A673 (cell line): Measurements from ENCODE around the gene PSTK. TPM values are rescaled to one million over a fixed set of nuclear protein-coding genes. Genes with fewer than 3 reads are reported as not detected.

Experiments
- BruUV-seq: library from RNA; stranded (reverse); fragments of 400-500 nt; replicated peaks from 2 replicates; lab custom pipeline; 2021; lab: Mats Ljungman, UMichigan
- CTCF ChIA-PET: fragments of 300-600 bp; sonication (Branson Sonifier 250); formaldehyde crosslinking; loops from one replicate; lab custom pipeline; 2022; ENCODE audit warnings: antibody characterized with exemption; lab: Charles Lee
- POLR2A ChIA-PET: fragments of 300-600 bp; sonication (Branson Sonifier 250); formaldehyde crosslinking; loops from one replicate; lab custom pipeline; 2022; ENCODE audit warnings: antibody characterized with exemption; ENCODE audit not compliant: low non-redundant PET; lab: Charles Lee
- DNase-seq: peaks from one replicate; pipeline ENCODE4 v3.0.0-alpha.2; 2015; ENCODE audit warnings: low spot score
- H3K27ac ChIP-seq: fragments of 200-600 bp; sonication (generic); 2 replicates; pipeline ENCODE4 v1.5.1; 2016; ENCODE audit warnings: mixed run types, low read depth, mild to moderate bottlenecking, mixed read lengths, antibody characterized with exemption, low read length; ENCODE audit not compliant: poor library complexity, severe bottlenecking
- H3K27me3 ChIP-seq: fragments of 200-600 bp; sonication (generic); replicated peaks from 2 replicates; pipeline ENCODE4 v1.6.1; 2017; ENCODE audit warnings: mixed run types, low read depth, mild to moderate bottlenecking, mixed read lengths, antibody characterized with exemption, low read length; ENCODE audit not compliant: insufficient read depth, poor library complexity
- H3K36me3 ChIP-seq: fragments of 200-600 bp; sonication (generic); 2 replicates; pipeline ENCODE4 v1.6.1; 2016; ENCODE audit warnings: mixed run types, mild to moderate bottlenecking, mixed read lengths, antibody characterized with exemption, low read length; ENCODE audit not compliant: insufficient read depth, poor library complexity, severe bottlenecking
- H3K4me1 ChIP-seq: fragments of 200-600 bp; sonication (generic); 2 replicates; pipeline ENCODE4 v1.6.1; 2017; ENCODE audit warnings: mixed run types, mild to moderate bottlenecking, mixed read lengths, antibody characterized with exemption, low read length; ENCODE audit not compliant: insufficient read depth, poor library complexity, severe bottlenecking
- H3K4me3 ChIP-seq: fragments of 200-600 bp; sonication (generic); 2 replicates; pipeline ENCODE4 v1.5.1; 2016; ENCODE audit warnings: low read depth, mixed run types, mild to moderate bottlenecking, mixed read lengths, low read length; ENCODE audit not compliant: poor library complexity, severe bottlenecking
- H3K9me3 ChIP-seq: fragments of 200-600 bp; sonication (generic); 2 replicates; pipeline ENCODE4 v1.6.1; 2016; ENCODE audit warnings: mixed run types, low read depth, mild to moderate bottlenecking, mixed read lengths, antibody characterized with exemption, low read length; ENCODE audit not compliant: poor library complexity, severe bottlenecking
- CTCF ChIP-seq: fragments of 300-800, 200-600 bp; sonication (generic); conservative IDR thresholded peaks from 2 replicates; pipeline ENCODE4 v1.5.1; 2017; ENCODE audit warnings: low read depth, mild to moderate bottlenecking, antibody characterized with exemption, low read length, moderate library complexity, mixed read lengths
- EZH2 ChIP-seq: fragments of 200-600 bp; sonication (generic); IDR thresholded peaks from 2 replicates; pipeline ENCODE4 v1.6.1; 2017; ENCODE audit warnings: borderline replicate concordance, low read depth, mild to moderate bottlenecking, mixed read lengths, antibody characterized with exemption, low read length; ENCODE audit not compliant: poor library complexity, severe bottlenecking
- intact Hi-C: fragments of 100-400 bp; cut with micrococcal nuclease; formaldehyde crosslinking; loops from one replicate; pipeline ENCODE4 v1.10.0; 2022; ENCODE audit not compliant: unreplicated experiment
- total RNA-seq: library from RNA; stranded (reverse); gene quantifications from 2 replicates; pipeline ENCODE4 v1.2.3, GENCODE V29; 2021

Gene PSTK
- total RNA-seq, 1 experiment from 2014 or later, result 5.7 TPM

GRCh38 chr10:122939856-122940543, 40.2 kb upstream of the PSTK start:
- DNase-seq, result peak; percentile 4
- no TSS peak for BruUV-seq
- Histone ChIP-seq H3K9me3 (no peaks in the 10 kb centered on the region), H3K27ac (no peak overlapping the region), H3K4me1 (no peaks in the 10 kb centered on the region), H3K36me3 (peaks cover 22% of the 10 kb centered on the region), H3K4me3 (no peak overlapping the region), H3K27me3 (no peaks in the 10 kb centered on the region)
- ChIA-PET CTCF (no interaction called here), POLR2A (no interaction called here)
- TF ChIP-seq CTCF (no peak), EZH2 (no peak)
- intact Hi-C loops, result no loop called here

GRCh38 chr10:122949296-122949695, 30.9 kb upstream of the PSTK start:
- H3K4me3 ChIP-seq, result no peak overlapping the region
- H3K27me3 ChIP-seq, result no peaks in the 10 kb centered on the region
- no peaks in the 10 kb centered on the region for H3K9me3 ChIP-seq
- H3K36me3 ChIP-seq, result no peaks in the 10 kb centered on the region
- no peak for TF ChIP-seq EZH2
- TF ChIP-seq CTCF, result no peak
- no TSS peak for BruUV-seq
- ChIA-PET CTCF (no interaction called here), POLR2A (no interaction called here)
- intact Hi-C loops, result no loop called here
- no peak overlapping the region for H3K27ac ChIP-seq
- no peak for DNase-seq
- no peaks in the 10 kb centered on the region for H3K4me1 ChIP-seq

GRCh38 chr10:122953902-122954730, 26.1 kb upstream of the PSTK start, which contains the start of gene C10orf88:
C10orf88 (minus strand) TSS chr10:122954227; CDS start chr10:122954178, 49 bp downstream.
- Histone ChIP-seq H3K4me1 (no peaks in the 10 kb centered on the region), H3K4me3 (peak within 1 kb of the TSS; percentile 91), H3K9me3 (peaks cover 6% of the 10 kb centered on the region), H3K27me3 (no peaks in the 10 kb centered on the region), H3K27ac (peak within 1 kb of the TSS; percentile 93), H3K36me3 (no peaks in the 10 kb centered on the region)
- CTCF ChIA-PET, result no interaction called here
- BruUV-seq, result no TSS peak
- POLR2A ChIA-PET, result no interaction called here
- peak; percentile 99 for DNase-seq
- intact Hi-C loops, result no loop called here
- TF ChIP-seq CTCF (no peak), EZH2 (no peak)
